H1 (cell line): Measurements from ENCODE around the gene HECTD1.

Experiments used
- CEBPB ChIP-seq: IDR thresholded peaks from 2 replicates; pipeline ENCODE4 v1.6.1; 2012; ENCODE audit warnings: low read depth, low read length
- EP300 ChIP-seq, 2 experiments: IDR thresholded peaks; 1 replicate in 1 of 2; 2 replicates in 1 of 2; pipeline ENCODE4 v1.6.1; 2011 to 2012; ENCODE audit warnings: low read depth in 2 of 2, low read length in 2 of 2, mild to moderate bottlenecking in 2 of 2, borderline replicate concordance in 1 of 2, inconsistent platforms in 1 of 2, moderate library complexity in 1 of 2
- HDAC2 ChIP-seq, 2 experiments: fragments of 300-600 bp in 1 of 2; sonication (generic) in 1 of 2; IDR thresholded peaks; 2 replicates each; pipeline ENCODE4 v1.6.1; 2011 to 2012; ENCODE audit warnings: low read depth in 2 of 2, low read length in 2 of 2, mild to moderate bottlenecking in 2 of 2, moderate library complexity in 2 of 2, borderline replicate concordance in 1 of 2, inconsistent platforms in 1 of 2
- JUN ChIP-seq: IDR thresholded peaks from 2 replicates; pipeline ENCODE4 v1.6.1; 2011; ENCODE audit warnings: low read depth, mild to moderate bottlenecking, improper control_type of control experiment, low read length
- POLR2A ChIP-seq, 2 experiments: IDR thresholded peaks; 1 replicate in 1 of 2; 2 replicates in 1 of 2; pipeline ENCODE4 v1.6.1; 2011; ENCODE audit warnings: low read depth in 2 of 2, low read length in 2 of 2, mild to moderate bottlenecking in 2 of 2; ENCODE audit errors: control extremely low read depth in 1 of 2
- POLR2AphosphoS5 ChIP-seq: IDR thresholded peaks from 2 replicates; pipeline ENCODE4 v1.6.1; 2011; ENCODE audit warnings: low read depth, low read length
- TAF1 ChIP-seq: IDR thresholded peaks from 2 replicates; pipeline ENCODE4 v1.6.1; 2011; ENCODE audit warnings: mild to moderate bottlenecking, low read depth, low read length
- TBP ChIP-seq: IDR thresholded peaks from 2 replicates; pipeline ENCODE4 v1.6.1; 2011; ENCODE audit warnings: low read depth, low read length, improper control_type of control experiment
- YY1 ChIP-seq: IDR thresholded peaks from 2 replicates; pipeline ENCODE4 v1.6.1; 2011; ENCODE audit warnings: low read depth, mild to moderate bottlenecking, low read length
- TF ChIP-seq, protein P1 (sequence below): IDR thresholded peaks from 2 replicates; pipeline ENCODE4 v1.6.1; 2011; ENCODE audit warnings: low read length, improper control_type of control experiment
- TF ChIP-seq, protein P2 (sequence below), 3 experiments: IDR thresholded peaks; 1 replicate in 2 of 3; 2 replicates in 1 of 3; pipeline versions ENCODE4 v1.5.1 to v1.6.1; 2011; ENCODE audit warnings: low read length in 3 of 3, mild to moderate bottlenecking in 3 of 3, inconsistent platforms in 2 of 3, low read depth in 1 of 3, moderate library complexity in 1 of 3; ENCODE audit not compliant: insufficient read depth in 1 of 3; ENCODE audit errors: control extremely low read depth in 1 of 3

DNA sequence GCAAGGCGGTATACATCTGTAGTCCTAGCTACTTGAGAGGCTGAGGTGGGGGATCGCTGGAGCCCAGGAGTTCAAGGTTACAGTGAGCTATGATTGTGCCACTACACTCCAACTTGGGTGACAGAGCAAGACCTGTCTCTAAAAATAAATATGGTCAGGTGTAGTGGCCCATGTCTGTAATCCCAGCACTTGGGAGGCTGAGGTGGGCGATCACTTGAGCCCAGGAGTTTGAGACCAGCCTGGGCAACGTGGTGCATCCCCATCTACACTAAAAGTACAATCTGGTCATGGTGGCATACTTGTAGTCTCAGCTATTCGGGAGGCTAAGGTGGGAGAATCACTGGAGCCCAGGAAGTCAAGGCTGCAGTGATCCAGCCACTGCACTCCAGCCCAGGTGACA, 40.6 kb downstream of the HECTD1 start:
- TF ChIP-seq, protein P1, sequence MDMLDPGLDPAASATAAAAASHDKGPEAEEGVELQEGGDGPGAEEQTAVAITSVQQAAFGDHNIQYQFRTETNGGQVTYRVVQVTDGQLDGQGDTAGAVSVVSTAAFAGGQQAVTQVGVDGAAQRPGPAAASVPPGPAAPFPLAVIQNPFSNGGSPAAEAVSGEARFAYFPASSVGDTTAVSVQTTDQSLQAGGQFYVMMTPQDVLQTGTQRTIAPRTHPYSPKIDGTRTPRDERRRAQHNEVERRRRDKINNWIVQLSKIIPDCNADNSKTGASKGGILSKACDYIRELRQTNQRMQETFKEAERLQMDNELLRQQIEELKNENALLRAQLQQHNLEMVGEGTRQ, result no peak
- TF ChIP-seq CEBPB, result no peak
- no peak for TF ChIP-seq TAF1
- no peak for TF ChIP-seq POLR2AphosphoS5
- no peak for TF ChIP-seq POLR2A (IDR thresholded peaks at IDR 0.05; ENCODE audit: control extremely low read depth in 1 of 2, low read depth in 2 of 2, low read length in 2 of 2)
- no peak for TF ChIP-seq HDAC2 (IDR thresholded peaks at IDR 0.05; ENCODE audit: borderline replicate concordance in 1 of 2, low read depth in 2 of 2, low read length in 2 of 2)
- TF ChIP-seq, protein P2, sequence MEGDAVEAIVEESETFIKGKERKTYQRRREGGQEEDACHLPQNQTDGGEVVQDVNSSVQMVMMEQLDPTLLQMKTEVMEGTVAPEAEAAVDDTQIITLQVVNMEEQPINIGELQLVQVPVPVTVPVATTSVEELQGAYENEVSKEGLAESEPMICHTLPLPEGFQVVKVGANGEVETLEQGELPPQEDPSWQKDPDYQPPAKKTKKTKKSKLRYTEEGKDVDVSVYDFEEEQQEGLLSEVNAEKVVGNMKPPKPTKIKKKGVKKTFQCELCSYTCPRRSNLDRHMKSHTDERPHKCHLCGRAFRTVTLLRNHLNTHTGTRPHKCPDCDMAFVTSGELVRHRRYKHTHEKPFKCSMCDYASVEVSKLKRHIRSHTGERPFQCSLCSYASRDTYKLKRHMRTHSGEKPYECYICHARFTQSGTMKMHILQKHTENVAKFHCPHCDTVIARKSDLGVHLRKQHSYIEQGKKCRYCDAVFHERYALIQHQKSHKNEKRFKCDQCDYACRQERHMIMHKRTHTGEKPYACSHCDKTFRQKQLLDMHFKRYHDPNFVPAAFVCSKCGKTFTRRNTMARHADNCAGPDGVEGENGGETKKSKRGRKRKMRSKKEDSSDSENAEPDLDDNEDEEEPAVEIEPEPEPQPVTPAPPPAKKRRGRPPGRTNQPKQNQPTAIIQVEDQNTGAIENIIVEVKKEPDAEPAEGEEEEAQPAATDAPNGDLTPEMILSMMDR (IDR thresholded peaks at IDR 0.05; ENCODE audit: control extremely low read depth in 1 of 3, insufficient read depth in 1 of 3, low read depth in 1 of 3, low read length in 3 of 3), result no peak
- no peak for TF ChIP-seq JUN
- TF ChIP-seq TBP, result no peak
- no peak for TF ChIP-seq YY1
- TF ChIP-seq EP300 (IDR thresholded peaks at IDR 0.05; ENCODE audit: borderline replicate concordance in 1 of 2, low read depth in 2 of 2, low read length in 2 of 2), result no peak
